GM20431 (cell line): ENCODE data around the gene LDAF1.

Source experiments
- in situ Hi-C: fragments of 300-500 bp; cut with MseI, MboI; formaldehyde crosslinking; loops from one replicate; pipeline ENCODE4 v1.15.0; 2020; ENCODE audit warnings: low sequenced_read_pairs; ENCODE audit not compliant: unreplicated experiment

Gene LDAF1

DNA sequence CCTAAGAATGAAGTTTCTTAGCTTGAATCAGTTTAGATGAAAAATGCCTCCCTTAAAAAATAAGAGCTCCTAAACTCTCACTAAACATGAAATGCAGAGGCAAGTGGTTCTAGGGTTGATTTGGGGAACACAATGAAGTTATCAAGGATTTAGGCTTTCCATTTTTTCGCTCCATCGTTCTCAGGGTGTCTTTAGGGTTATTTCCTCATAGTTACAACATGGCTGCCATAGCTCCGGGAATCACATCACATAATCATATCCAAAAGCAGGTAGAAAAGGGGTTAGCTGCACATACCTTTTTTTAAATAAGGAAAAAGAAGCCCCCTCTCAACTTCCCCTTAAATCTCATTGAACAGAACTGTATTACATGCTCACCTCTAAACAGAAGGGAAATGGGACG, 31.5 kb downstream of the LDAF1 start:
- in situ Hi-C loops, result loop anchor here (25.0 kb wide), 1 partner anchor 97 kb away; the partner anchor contains the start of gene CRYM

DNA sequence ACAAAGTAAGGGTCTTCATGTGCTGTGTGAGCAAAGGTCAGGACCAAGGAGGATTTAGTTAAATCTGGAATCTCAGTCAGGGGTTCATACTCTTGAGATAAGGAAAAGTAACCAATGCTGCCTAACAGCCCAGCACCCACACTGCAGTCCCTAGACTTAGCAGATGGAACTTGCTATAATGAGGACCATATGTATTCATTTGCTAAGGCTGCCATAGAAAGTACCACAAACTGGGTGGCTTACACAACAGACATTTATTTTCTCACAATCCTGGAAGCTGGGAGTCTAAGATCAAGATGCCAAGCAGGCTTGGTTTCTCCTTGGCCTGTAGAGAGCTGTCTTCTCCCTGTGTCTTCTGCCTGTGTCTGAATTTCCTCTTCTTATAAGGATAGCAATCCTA, 32.1 kb downstream of the LDAF1 start:
- in situ Hi-C loops, result loop anchor here (25.0 kb wide), 1 partner anchor 97 kb away; the partner anchor contains the start of gene CRYM

DNA sequence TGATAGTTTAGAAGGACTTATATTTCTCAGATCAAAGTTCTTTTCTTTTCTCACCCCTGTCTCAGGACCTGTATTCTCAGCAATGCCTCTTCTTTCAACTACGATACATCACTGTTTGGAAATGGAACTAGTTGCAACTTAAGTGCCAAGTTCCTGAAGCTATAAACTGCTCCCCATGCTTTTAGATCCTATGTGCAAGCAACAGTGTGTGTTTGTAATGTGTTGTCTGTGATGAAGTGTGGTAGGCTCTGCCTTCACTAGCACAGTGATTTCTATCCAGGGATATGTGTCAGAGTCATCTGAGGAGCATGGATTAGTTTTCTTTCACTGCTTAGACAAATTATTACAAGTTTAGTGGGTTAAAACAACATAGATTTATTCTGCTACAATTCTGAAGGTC, 34.5 kb downstream of the LDAF1 start:
- in situ Hi-C loops, result loop anchor here (25.0 kb wide), 1 partner anchor 94 kb away; the partner anchor contains the start of gene CRYM

DNA sequence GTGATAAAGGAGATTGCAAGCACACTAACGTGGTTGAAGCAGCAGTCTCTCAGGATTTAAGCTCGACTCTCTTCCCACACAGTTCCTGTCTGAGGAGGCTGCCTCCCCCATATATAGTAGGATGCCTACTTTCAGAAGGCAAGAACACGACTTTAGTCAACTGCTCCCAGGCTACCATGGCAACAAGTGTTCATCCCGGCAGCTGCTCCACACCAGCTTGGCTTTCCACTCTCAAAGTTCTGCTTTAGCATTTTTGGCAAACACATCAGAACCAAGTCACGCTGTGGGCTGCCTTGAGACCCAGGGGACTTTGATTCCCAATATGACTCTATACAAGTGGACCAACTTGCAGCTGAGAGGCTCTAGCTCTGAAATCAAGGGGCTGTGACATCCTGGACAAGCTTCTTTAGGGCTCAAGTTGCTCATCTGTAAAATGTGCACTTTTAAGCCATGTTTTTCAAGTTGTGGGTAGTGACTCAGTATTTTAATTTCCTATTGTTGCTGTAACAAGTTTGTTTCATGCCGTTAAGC, 36.4 kb downstream of the LDAF1 start:
- in situ Hi-C loops, result loop anchor here (25.0 kb wide), 1 partner anchor 92 kb away; the partner anchor contains the start of gene CRYM

DNA sequence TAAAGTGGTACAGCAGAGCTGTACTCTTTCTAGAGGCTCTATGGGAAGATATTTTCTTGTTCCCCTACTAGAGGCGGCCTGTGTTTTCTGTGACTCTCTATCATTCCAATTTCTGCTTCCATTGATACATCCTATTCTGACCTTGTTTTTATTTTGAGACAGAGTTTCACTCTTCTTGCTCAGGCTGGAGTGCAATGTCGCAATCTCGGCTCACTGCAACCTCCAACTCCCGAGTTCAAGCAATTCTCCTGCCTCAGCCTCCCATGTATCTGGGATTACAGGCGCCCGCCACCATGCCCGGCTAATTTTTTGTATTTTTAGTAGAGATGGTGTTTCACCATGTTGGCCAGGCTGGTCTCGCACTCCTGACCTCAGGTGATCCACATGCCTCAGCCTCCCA, 36.9 kb downstream of the LDAF1 start:
- in situ Hi-C loops, result loop anchor here (25.0 kb wide), 1 partner anchor 92 kb away; the partner anchor contains the start of gene CRYM

DNA sequence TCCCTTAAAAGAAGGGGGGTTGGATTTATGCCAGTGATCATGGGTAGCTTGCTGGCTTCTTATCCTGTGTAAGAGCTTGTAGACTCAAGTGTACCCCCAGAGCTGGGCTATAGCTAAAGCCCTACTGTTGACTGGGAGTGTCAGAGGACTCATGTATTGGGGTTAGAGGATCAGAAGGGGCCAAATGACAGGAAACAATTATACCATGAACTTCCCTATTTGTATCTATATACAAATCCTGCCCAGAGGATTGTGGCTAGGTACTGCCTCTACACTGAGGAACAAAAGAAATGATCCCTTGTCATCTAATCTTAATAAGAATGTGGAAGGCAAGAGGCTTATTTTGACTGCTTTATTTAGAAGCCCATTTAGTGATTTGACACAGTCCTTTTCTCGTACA, 38.6 kb downstream of the LDAF1 start:
- in situ Hi-C loops, result loop anchor here (25.0 kb wide), 1 partner anchor 90 kb away; the partner anchor contains the start of gene CRYM

DNA sequence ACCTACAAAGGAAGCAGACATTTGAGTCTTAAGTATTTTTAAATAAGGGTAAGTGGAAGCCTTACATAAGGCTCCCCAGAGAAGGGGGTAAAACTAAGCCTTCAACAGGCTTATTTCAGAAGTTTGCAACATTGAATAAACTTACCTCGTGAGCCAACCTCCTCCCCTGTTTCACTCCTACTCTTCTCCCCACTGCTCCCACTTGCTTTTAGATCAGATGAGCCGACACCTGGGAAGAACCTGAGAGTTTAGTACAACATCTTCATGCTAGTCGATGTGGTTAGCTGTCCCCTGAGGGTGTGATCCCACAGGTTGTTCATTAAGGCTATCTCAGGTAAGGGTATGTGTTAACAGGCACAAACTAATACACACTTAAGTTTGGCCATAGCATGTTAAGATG, 39.1 kb downstream of the LDAF1 start:
- in situ Hi-C loops, result loop anchor here (25.0 kb wide), 1 partner anchor 90 kb away; the partner anchor contains the start of gene CRYM

DNA sequence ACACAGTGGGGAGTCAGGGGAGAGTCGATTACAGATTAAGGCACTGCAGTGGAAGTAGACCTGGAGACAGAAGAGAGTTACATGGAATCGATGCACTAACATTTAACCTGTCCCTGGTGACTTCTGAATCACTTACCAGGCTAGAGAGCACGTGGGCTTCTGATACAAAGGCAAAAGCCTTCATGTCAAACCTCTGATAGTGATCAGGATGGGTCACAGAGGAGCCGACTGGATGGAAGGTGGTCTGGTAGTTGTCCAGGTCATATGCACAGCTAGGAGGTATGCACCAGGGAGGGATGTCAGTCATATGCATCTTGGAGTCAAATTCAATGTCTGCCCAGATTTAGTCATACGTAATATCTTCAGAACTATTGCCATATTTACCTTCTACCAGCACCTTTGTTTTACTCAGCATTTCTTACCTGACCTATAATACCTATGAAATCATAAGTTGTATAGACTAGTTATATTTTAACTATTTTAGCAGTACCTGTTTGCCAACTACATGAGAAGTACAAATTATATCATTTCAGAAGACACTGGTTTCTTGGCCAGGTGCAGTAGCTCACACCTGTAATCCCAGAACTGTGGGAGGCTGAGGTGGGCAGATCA, 41.2 kb downstream of the LDAF1 start:
- in situ Hi-C loops, result loop anchor here (25.0 kb wide), 1 partner anchor 88 kb away; the partner anchor contains the start of gene CRYM

DNA sequence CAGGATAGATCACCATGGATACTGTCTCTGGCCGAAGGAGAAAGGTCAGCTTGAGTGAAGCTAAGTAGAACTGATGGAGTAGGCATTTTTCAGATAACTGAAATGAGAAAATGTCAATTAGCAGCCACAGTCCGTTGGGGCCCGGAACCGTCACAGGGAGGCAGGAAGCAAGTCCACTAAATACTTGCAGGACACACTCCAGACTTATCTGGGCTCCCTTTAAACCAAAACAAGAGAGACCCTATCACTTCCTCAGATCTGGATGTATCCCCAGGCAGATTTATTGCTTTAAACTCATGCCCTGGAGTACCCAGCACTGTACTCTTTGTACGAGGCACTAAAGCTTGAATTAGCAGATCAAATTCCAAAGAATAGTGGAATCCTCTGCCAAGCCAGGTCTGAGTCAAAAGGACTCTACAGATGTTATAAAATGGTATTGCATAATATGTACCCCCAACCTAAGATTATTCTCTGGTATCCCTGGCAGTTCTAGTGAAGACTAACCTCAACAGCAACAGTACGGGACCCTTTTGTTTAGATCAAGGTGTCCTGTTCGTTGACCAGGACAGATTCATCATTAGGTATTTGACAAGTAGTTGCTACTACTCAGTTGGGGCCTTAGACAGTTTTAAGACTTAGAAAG, 44.8 kb downstream of the LDAF1 start:
- in situ Hi-C loops, result no loop called here

DNA sequence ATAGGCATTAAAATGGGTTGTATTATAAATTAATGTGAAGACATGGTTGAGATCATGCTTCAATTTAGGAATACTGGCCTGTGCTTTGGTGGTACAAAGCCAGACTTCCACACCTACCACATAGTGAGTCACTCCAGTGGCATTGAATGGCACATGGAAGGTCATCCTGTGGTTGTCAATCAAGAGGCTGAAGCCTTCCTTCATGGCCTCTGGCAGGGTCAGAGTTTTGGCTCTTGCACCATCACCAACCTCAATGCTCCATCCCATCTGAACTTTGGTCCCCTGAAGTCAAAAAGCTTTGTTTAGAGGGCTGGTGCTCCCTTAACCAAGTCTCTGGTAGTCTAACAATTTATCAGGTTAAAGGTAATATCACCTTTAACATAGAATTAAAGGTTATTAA, 46.8 kb downstream of the LDAF1 start:
- in situ Hi-C loops, result no loop called here

DNA sequence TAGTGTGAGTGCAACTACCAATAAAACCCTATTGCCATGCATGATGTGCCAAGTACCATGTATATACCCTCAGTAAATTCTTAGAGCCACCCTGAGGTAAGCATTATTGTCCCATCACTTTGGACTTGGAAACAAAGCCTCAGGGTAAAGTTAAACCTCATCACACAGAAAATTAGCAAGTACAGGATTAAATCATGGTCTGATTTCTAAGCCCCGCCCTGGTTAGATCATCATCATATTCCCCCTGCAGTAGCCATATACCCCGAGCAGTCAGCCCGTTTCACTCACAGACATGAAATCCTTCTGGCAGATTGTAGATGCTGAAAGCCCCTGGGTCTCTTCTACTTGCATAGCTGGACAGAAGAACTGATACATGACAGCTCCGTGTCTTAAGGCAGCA, 48.1 kb downstream of the LDAF1 start:
- in situ Hi-C loops, result no loop called here

DNA sequence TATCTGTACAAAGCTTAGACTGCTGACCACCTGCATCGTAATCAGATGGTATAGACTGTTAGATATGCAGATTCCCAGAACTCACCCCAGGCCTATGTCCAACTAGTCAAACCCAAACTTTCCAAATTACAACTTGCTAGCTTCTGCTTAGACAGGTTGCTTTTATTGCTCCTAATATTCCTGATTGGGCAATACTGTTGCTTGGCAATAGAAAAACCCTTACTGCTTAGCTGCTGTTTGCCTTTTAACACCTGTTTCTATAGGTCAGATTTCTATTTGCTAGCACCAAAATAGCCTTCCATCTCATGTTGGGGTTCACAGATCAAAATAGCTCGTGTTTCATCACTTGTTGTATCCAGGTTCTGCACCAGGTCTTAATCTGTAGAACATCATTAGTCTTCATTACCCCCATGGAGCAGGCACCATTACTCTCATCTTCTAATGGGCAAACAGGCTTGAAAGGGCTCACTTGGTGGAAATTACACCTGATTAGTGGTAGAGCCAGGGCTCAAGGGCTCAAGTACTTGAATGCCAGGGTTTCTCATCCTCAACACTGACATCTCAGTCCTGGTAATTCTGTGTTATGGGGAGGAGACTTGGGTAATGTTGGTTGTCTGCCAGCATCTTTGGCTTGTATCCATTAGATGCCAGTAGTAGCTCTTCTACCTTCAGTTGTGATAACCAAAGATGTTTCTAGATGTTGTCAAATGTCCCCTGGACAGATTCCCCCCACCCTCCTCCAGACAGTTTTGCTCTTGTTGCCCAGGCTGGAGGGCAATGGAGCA, 50.2 kb downstream of the LDAF1 start:
- in situ Hi-C loops, result no loop called here

DNA sequence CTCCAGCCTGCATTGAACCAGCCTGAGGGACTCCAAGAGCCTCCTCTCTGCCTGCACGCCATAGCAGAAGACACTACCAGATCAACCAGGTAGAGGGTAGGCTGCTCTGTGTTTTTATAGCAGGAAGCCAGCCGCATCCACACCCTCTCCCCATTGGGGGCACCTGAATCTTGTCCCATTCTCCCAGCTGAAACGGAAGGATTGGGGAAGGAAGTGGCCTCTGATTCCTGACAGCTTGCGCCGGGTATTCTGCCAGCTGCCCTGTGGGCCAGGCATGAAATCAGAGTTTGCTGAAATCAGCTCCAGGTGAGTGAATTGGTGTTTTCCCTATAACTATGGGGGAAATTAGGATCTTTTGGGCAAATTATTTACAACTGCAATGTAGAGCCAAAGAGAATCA, 53.0 kb downstream of the LDAF1 start, which contains the start of gene ZP2:
ZP2 (minus strand) TSS at position 89 of the 400 bp plus-strand sequence; CDS start at position 62, 27 bp downstream.
- in situ Hi-C loops, result no loop called here

DNA sequence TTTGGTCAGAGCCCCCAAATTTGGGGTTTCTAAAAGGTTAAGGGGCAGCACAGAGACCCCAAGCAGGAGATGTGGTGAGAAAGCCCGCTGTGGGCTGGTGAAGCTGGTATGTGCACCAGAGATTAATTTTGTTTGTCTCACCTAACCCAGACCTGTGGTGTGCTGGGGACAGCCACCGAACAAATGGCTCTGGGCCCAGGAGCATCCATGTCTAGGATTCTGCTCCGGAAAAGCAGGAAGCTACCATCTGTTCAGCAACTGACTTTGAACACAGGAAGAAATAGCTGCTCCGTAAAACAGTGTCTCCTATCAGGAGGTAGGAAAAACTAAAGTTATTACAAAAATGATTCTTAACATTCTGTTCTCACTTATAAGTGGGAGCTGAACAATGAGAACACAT, 55.6 kb downstream of the LDAF1 start:
- in situ Hi-C loops, result no loop called here

DNA sequence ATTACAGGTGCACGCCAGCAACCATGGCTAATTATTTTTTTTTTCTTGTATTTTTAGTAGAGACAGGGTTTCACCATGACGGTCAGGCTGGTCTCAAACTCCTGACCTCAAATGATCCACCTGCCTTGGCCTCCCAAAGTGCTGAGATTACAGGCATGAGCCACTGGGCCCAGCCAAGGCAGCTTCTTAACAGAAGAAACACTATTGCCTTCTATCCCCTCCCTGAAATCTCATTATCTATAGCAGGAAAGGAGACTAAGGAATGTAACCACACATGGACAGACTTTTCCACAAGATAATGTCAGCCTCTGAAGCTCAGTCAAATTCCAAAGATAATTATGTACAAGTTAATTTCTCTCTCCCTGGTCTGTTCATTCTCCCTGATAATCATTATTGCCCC, 58.6 kb downstream of the LDAF1 start:
- in situ Hi-C loops, result no loop called here

DNA sequence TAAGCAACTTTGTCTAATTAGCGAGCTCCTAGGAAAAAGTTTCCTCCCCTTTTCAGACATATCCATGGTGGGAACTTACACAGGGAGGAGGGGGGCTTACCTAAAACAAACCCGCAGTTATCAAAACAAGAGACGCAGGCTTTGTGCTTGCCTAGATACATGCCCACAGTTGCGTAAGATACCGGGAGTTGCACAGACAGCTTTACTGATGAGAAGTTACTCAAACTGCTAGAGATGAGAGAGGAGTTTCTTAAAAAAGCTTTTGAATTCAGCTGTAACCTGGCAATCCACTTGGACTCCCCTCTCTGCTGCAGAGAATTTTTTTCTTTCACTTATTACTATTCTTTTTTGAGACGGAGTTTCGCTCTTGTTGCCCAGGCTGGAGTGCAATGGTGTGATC, 59.7 kb downstream of the LDAF1 start:
- in situ Hi-C loops, result no loop called here

DNA sequence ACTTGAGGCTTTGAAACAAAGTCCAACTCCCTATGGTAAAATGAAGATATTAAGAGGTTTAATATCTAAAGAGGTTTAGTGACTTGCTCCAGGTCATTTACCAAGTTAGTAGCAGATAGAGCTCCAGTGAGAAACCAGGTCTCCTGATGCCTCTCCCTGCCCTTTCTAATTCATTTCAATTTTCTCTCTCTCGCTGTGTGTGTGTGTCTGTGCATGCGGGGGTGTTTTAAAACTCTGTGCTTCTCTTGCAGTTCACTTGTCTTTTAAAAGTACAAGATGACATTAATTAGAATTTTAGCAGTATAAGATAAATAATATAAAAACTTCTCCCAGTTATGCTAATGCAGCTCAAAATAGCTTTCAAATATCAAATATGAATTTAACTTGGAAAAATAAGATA, 61.1 kb downstream of the LDAF1 start:
- in situ Hi-C loops, result no loop called here

DNA sequence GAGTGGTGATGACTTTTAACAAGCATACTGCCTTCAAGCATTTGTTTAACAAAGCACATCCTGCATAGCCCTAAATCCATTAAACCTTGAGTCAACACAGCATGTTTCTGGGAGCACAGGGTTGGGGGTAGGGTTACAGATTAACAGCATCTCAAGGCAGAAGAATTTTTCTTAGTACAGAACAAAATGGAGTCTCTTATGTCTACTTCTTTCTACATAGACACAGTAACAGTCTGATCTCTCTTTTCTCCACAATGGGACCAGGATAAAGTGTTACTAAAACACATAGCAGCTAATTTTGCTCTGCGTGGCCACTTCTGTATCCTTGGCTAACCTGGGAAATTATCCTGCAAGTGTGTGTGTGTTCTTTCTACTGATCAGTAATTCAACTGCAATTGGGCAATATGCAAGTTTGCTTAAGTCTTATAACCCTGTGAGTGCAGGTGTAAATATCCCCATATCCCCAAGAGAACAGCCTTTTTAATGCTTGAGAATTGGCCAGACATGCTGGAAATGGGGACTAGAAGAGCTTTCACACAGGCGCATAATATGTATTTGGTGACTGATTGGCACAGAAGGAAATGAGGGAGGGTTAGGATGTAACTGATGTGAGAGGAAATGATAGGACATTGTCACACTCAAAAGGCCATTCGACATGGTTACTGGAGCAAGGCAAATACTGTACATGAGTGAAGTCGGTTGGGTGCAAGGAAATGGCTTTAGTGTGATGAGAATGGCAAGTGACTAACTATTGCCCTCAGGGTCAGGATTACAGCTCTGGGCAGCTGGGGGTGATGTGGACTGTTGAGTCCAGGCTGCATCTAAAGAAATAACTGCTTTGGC, 64.2 kb downstream of the LDAF1 start:
- in situ Hi-C loops, result no loop called here

DNA sequence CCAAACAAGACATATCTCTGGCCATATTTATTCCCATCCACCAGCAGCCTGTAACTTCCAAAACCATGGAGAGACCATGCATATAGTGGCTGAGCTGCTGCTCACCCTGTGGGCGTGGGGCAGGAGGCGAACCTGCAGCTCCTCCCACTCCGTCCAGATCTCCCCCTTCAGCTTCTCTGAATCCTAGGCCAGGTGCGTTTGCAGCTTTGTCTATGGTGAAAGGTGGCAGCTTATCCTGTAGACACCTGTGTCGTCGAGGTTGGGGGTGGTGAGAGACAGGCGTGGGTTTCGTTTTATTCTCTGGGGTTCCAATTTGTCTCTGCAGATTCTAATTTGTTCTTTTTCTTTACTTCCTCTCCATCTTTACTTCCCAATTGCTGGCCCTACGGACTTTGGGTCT, 65.3 kb downstream of the LDAF1 start:
- in situ Hi-C loops, result no loop called here

DNA sequence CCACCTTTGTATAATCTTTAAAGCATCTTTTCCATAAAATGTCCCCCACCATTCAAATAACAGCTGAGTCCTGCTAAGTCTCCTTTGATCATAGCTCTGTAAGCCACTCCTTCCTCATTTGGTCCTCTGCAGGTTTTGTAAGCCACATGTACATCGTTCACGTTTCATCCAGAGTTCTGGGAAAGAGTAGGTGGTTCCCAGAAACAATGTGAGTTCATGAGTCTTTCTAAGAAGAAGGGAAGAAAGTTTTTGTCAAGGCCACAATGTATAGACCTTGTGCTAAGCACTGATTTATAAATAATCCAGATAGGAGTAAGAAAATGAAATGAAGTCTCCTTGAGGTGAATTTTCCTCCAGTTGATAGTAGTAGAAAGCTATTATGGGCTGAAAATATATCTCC, 66.3 kb downstream of the LDAF1 start:
- in situ Hi-C loops, result no loop called here
